Choroid plexus epithelial cell (primary cell): ENCODE measurements around the gene DLX4.

Source experiments
- DNase-seq: peaks from one replicate; pipeline ENCODE4 v3.0.0-alpha.2; 2010; ENCODE audit warnings: low read depth
- H3K4me3 ChIP-seq: 2 replicates; pipeline ENCODE4 v1.5.1; 2011; ENCODE audit warnings: low read depth, mild to moderate bottlenecking, control low read depth, low read length, moderate library complexity
- TF ChIP-seq, protein P1 (sequence below): conservative IDR thresholded peaks from 2 replicates; pipeline ENCODE4 v1.5.1; 2011; ENCODE audit warnings: low read depth, mild to moderate bottlenecking, control low read depth, inconsistent platforms, low read length, moderate library complexity

Gene DLX4

DNA sequence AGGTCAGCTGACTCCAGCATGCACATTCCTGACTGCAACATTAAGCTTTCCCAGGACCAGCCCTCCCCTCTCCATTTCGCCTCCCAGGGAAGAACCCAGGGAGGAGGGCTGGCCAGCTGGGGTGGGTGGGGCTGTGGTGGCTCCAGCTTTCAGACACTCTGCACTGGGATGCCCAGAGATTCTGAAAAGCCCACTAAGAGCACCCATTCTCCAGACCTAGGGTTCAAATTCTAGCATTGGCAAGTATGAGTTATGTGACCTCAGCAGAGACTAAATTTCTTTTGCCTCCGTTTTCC lies 18.2 kb downstream of the DLX4 start:
- no peak for DNase-seq
- TF ChIP-seq, protein P1, sequence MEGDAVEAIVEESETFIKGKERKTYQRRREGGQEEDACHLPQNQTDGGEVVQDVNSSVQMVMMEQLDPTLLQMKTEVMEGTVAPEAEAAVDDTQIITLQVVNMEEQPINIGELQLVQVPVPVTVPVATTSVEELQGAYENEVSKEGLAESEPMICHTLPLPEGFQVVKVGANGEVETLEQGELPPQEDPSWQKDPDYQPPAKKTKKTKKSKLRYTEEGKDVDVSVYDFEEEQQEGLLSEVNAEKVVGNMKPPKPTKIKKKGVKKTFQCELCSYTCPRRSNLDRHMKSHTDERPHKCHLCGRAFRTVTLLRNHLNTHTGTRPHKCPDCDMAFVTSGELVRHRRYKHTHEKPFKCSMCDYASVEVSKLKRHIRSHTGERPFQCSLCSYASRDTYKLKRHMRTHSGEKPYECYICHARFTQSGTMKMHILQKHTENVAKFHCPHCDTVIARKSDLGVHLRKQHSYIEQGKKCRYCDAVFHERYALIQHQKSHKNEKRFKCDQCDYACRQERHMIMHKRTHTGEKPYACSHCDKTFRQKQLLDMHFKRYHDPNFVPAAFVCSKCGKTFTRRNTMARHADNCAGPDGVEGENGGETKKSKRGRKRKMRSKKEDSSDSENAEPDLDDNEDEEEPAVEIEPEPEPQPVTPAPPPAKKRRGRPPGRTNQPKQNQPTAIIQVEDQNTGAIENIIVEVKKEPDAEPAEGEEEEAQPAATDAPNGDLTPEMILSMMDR: no peak

DNA sequence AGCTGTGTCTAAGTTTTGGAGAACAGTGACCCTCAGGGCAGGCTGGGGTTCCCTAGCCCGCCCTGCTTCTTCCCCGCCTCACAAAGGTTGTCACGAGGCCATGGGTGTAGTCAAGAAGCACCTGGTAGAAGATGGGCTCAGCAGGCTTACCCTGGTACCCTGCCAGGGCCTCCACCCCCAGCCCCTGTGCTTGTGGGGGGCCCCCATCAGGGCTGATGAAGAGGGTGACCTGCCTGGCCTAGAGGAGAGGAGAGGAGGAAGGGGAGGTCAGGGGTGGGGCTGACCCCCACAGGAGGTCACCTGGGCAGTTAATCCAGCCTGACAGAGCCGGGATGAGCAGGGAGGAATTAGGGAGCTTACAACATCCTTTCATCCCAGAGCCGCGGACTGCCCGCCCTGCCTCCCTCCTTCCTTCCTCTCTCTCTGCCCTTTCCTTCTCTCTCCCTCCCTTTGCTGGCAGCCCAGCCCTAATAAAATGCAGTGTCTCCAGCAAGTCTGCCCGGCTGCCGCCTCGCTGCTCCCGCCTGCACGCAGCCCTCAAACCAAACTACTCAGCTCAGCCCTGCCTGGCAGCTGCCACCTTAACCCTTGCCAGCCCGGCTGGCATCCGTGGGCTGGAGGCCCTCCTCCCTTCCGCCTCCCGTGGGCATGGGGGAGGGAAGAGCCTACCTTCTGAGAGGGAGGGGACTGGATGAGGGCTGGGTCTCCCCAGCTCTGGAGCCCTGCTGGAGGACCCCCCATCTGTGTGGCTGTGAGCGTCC lies 18.9 kb downstream of the DLX4 start:
- no peak for DNase-seq
- no peak overlapping the region for H3K4me3 ChIP-seq
- TF ChIP-seq, protein P1: no peak

More for the DNA sequence above, 18.2 kb downstream of the DLX4 start:
- no peak overlapping the region for H3K4me3 ChIP-seq

DNA sequence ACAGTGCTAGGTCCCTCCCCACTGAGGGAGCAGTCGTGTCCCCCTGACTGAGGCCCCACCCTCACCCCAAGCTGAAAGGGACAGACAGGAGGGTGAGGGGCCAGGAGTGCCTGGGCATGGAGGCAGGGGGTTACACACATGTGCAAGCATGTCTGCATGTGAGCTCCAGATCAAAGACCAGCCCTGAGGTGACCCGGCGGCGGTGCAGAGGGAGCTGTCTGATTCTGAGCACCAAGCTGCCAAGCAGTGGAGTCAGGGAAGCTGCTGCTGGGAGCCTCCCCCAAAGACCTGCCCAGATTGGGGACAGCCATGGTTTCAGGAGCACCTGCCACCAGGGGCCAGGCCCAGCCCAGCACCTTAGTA lies 20.5 kb downstream of the DLX4 start:
- no peak overlapping the region for H3K4me3 ChIP-seq
- TF ChIP-seq, protein P1: no peak
- no peak for DNase-seq

DNA sequence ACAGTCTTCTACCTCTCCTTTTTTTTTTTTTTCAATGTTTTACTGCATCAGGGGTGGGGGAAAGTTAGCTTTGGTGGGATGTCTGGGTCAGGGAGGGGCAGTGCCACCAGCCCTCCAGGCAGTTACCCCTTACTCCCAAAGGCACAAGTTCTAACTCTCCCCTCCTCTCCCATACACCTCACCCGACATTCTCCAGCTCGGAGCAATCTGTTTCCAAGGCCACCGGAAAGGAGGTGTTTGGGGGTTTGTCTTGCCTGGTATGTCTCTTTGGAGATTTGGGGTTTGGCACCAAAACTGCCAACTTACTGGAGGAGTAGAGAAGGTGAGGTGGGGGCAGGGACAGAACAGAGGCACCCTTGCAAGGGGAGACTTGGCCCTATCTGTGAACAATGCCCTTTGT lies 21.3 kb downstream of the DLX4 start:
- no peak overlapping the region for H3K4me3 ChIP-seq
- TF ChIP-seq, protein P1: no peak
- DNase-seq: no peak

DNA sequence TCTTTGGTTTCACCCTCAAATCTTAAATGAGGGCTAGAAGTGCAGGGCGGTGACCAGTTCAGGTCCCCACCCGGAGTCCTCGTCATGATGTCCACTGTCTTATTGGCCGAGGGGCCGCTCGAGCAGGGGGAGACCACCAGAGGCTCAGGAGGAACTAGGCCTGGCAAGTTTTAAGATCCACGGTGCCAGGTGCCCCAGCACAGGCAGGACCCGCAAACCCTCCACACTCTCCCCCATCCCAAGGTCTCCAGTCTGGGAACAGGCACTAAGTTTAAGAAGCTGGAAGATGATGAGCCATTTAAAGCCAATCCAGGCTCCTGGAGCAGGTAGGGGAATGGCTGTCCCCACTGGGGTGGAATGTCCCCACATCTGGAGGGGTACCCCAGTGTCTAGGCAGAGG lies 21.9 kb downstream of the DLX4 start:
- TF ChIP-seq, protein P1: no peak
- H3K4me3 ChIP-seq: no peak overlapping the region
- DNase-seq: no peak

DNA sequence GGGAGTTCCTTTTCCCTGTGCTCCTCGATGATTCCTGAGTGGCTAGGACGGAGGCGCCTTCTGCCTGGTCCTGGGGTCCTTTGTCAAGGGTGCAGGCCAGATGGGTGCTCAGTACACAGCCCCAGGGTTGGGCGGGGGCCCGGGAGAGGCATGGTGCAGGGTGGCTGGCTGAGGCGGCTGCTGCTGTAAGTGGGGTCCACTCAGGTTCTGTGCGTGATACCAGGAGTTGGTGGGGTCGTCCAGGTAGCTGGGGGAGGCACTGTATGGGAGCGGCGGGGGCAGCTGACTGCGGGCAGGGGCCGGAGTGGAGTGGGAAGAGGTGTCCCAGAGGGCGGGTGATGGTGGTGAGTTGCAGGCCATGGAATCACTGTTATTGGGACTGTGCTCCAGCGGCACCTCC lies 22.4 kb downstream of the DLX4 start:
- TF ChIP-seq, protein P1: no peak
- DNase-seq: no peak
- no peak overlapping the region for H3K4me3 ChIP-seq

DNA sequence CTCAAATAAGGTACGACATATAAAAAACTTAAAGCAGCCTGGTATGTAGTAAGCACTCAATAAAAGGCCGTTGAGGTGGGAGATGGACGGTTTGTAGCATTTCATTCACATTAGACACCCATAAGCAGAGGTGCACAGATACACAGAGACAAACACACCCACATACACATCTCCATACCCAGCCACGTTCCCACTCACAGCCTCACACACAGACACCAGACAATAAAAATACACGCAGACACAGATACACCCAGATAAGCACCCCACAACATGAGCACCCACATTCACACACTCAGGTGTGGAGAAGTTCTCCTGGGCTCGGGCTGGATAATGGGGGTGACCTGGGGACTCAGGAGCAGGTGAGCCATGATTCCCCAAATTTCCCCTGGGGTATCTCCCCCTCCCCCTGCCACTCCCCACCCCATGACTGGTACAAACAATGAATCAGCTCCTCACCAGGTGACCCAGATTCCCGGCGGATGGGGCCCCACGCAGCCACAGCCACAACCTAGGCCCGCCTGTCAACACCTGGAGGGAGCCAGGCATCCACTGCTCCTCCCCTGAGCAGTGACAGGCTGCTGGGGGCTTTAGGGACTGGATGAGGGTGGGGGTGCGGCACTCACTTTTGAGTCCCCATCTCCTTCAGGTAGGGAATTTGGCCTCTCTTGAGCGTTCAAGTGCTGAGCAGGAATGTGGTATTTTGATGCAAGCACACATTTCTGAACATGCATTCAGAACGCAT lies 23.4 kb downstream of the DLX4 start:
- DNase-seq: no peak
- H3K4me3 ChIP-seq: no peak overlapping the region
- TF ChIP-seq, protein P1: no peak
